Mesenteric fat pad (tissue), 1 donor: ENCODE results near the gene HECTD2. TPM values are rescaled to one million over a fixed set of nuclear protein-coding genes. Genes with fewer than 3 reads are reported as not detected.
"Not testable (repeated sequence)": the region's sequence is repeated elsewhere in the genome, so short reads cannot be mapped to it uniquely, and the experiment has no call there.

ENCODE experiments used
- DNase-seq: peaks from one replicate; pipeline ENCODE4 v3.0.0-alpha.2; 2020; ENCODE audit warnings: low spot score
- total RNA-seq: library from RNA; stranded (reverse); fragmentation: NEBNext Ultra II Directional; extraction: Animal tissue kit (Norgen Biotek cat#: 25700); gene quantifications from one replicate; pipeline ENCODE4 v1.2.1, GENCODE V29; 2021
- donor health status: DM: yes; HTN: yes; CAD: no.

HECTD2 gene
- total RNA-seq, 1 donor from 2014 or later, result 10.5 TPM

DNA sequence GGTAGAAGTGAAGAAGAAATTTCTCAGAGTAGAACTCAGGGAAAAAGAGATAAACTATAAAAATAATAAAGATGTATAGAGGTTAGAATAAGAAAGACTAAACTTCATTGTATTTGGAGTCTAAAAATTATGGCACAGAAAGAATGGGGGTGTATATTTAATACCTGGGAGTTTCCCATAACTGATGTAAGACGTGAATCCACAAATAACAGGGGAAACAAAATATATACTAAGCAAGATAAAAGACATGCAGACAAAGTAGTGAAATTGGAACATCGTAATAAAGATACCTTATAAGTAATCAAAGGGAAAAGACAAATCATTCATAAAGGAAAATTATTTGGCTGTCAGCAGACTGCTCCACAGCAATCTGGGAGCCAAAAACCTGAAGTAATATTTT, 62.8 kb downstream of the HECTD2 start:
- DNase-seq, result no peak

DNA sequence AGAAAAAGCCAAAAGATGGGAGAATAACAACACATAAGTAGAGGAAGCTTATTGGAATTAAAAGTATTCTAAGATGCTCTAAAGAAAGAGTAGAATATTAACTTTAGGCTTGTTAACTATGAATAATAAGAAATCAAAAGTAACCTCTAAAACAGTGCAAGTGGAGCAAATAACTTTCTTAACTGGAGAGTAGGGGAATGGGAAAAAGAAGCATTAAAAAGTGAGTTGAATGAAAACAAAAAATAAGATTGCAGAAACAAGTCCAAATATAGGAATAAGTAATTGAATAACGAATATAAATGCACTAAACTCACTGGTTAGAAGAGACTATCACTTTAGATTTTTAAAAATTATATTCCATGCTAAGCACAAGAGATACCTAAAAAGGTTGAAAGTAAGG, 63.9 kb downstream of the HECTD2 start:
- DNase-seq, result no peak

- no peak for DNase-seq
Measured at GRCh38 chr10:91477236-91477635, 67.1 kb downstream of the HECTD2 start.

- no peak for DNase-seq
Measured at GRCh38 chr10:91479583-91479982, 69.4 kb downstream of the HECTD2 start.

GRCh38 chr10:91487911-91488582, 77.9 kb downstream of the HECTD2 start:
- DNase-seq, result no peak

DNA sequence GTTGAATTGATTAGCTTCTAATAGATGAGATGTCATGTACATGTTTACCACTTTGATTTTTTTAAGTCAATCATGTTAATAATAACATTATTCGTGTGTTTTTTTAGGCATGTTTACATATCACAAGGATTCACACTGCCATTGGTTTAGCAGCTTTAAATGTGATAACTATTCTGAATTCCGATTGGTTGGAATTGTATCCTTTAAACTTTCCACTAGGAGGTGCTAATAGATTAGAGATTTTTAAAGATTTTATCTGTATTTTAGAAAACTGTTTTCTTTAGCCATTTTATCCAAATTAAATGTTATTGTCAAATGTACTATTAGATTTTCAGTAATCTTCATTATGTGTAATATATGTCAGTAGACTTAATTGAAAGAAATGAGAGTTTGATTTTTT, 83.2 kb downstream of the HECTD2 start:
- DNase-seq, result no peak

DNA sequence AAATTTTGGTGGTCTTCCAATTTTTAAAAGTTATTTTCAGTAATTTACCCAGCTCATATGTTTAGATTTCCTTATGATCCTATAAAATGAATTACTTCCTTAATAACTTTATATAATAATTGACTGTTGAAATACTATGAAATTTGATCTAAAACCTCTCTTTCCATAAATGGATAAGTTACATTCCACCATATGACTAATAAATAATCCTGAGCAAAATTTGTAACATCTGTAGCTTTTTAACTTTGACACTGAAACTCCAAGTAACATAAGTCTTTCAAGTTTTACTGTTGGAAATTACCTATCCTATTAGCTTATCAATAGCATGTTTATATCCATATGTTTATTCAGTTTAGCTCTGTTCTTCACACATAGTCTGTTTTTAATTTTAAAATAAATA, 85.3 kb downstream of the HECTD2 start:
- no peak for DNase-seq

DNA sequence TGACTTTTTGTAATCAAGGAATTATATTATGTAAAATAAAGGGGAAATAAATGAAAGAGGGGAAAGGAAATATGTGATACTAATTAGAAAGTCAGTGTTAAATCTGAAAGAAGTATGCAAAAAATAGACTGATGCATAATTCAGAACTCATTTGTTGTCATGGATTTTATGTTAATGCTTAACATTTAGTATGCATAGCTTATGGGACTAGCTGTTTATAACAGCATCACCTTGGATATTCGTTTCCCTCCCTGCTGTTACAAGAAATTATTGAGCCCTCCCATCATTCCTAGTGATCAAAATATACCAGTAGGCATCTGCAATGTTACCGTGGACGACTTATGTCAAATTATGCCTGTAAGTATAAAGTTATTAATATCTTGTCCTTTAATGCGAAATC, 85.9 kb downstream of the HECTD2 start:
- no peak for DNase-seq

GRCh38 chr10:91511549-91512330, 101.6 kb downstream of the HECTD2 start:
- DNase-seq, result no peak

DNA sequence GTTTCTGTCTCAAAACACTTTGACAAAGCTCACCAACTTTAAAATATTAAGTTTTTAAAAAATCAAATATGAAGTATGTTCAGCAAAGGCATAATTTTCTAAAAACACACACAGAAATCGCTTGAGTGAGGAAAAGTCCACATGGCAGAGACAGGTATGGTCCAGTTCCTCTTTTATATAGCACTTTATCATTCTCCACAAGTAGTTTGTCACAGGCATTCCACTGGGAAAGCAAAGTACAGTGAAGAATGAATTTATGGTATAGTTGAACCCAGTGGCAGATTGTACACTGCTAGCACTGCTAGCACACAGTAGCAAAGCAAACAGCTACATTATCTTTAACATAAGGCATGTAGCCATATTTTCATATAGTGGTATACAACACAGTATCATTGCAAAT, 102.3 kb downstream of the HECTD2 start:
- no peak for DNase-seq

DNA sequence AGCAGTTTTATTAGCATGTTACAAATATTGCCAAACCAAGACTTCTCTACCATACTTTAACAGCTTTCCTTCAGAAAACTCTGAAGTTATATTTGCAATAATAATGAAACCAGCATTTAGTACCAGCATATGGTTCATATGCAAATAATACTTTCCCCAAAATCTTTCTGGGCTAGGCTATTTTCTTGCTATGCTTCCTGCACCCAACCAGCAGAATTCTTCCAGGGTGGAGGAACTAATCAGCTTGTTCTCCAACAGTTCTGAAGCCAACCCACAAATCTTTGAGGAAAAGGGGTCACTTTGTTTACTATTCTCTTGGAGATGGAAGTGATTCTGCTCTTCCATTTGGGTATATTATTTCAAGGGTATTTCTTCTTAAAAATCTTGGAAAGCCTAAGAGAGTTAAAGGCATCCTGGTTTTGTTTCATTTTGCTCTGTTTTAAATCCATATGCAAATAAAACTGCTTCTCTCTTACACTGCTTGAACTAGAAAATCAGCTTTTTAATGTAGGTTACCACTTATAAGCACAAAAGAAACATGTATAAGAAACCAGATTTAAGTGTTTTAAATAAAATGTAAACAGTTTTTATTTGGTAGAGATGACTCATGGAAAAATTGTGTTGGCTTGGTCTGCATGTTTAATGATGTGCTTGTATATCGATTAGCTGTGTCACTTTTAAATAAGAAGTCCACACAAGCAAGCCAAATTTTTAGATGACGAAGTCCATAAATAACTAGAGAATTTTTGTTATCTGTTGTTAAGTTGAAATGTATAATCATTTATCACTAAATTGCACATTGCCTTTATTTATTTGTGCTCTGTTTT, 103.7 kb downstream of the HECTD2 start:
- no peak for DNase-seq

- DNase-seq, result no peak
Measured at GRCh38 chr10:91514787-91515186, 104.6 kb downstream of the HECTD2 start.

DNA sequence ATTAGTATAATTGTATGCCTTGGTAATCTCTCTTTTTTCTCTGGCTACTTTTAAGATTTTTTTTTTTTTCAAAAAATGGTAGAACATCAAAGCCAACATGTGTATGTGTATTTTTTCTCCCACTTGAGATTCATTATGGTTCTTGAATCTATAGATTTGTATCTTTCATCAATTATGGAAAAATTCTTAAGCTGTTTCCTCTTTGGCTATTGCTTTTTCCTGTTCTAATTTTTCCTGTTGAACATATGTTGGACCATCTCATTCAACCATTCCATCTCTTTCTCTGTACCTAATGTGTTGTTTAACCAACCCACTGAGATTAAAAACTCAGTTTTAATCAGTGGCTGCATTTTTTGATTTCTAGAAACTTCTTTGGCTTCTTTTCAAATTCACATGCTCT, 107.2 kb downstream of the HECTD2 start:
- DNase-seq, result no peak

GRCh38 chr10:91519899-91520514, 109.9 kb downstream of the HECTD2 start:
- DNase-seq, result no peak

- DNase-seq, result no peak
Measured at GRCh38 chr10:91520661-91521060, 110.5 kb downstream of the HECTD2 start.

- DNase-seq, result no peak
Measured at GRCh38 chr10:91521439-91521838, 111.3 kb downstream of the HECTD2 start.

DNA sequence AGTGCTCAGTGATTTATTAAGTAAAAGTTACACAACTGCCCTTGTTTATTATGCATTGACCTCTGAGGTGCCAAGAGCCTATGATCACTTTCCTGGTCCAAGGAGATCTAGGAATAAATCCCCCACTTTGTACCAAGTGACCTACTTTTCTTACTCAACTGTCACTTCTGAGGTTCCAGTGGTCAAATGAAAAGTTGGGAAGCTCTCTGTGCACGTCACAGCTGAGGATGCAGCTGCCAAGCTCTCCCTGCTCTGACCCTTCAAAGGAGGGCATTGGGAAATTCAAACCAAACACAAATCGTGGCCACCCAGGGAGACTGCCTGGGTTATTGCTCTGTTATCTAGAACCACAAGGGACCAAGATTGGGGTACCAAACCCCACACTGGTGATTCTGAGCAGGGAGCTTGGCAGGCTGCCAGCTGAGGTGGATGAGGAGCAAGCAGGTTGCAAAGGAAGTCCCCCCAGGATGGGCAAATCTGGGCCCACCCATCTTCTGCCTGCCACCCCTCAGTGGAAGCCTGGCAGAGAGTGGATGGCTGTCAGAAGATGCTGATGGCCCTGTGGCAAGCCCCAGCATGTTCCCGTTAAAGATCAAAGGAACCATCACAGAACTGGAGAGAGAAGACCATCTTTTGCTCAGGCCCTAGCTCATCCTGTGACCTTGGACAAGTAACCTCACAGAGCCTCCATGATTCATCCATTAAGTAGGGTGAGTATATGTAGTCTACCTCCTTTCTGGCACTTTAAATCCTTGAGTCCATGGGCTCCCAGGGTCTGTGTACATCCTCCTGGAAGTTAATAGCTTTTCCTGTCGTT, 116.0 kb downstream of the HECTD2 start:
- no peak for DNase-seq

DNA sequence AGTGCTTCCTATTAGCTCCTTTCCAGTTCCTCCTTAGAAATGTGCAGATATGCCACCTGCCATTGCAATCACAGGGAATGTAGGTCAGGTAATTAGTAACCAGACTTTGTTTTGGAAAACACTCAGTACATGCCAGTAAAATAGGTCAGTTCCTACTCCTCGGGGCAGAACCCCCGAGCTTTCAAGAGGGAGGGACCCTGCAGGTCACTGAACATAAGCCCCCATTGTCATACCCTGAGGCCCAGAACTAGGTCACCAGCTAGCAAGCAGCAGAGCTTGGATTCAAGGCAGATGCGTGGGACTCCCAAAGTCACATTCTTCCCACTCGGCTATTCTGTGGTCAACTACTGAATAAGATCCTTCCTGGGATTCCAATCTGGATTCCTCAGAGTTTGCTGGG, 117.9 kb downstream of the HECTD2 start:
- DNase-seq, result no peak

- no peak for DNase-seq
Measured at GRCh38 chr10:91528768-91529167, 118.6 kb downstream of the HECTD2 start.

DNA sequence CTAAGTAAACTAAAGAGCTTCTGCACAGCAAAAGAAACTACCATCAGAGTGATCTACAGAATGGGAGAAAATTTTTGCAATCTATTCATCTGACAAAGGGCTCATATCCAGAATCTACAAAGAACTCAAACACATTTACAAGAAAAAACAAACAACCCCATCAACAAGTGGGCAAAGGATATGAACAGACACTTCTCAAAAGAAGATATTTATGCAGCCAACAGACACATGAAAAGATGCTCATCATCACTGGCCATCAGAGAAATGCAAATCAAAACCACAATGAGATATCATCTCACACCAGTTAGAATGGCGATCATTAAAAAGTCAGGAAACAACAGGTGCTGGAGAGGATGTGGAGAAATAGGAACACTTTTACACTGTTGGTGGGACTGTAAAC, 124.6 kb downstream of the HECTD2 start:
- DNase-seq, result not testable (repeated sequence)

- no peak for DNase-seq
Measured at GRCh38 chr10:91536111-91536510, 126.0 kb downstream of the HECTD2 start.
